Omental fat pad (tissue), 4 donors: Measurements from ENCODE around the gene TOGARAM1. TPM values are rescaled to one million over a fixed set of nuclear protein-coding genes. Genes with fewer than 3 reads are reported as not detected.

Source experiments
- ATAC-seq: fragments of 150-250 bp; one replicate; pipeline ENCODE4 v1.9.1; 2016; ENCODE audit warnings: mild to moderate bottlenecking, moderate library complexity; ENCODE audit not compliant: low FRiP score
- DNase-seq: peaks from one replicate; pipeline ENCODE4 v3.0.0-alpha.2; 2019; ENCODE audit warnings: low spot score
- CTCF ChIP-seq, 3 donors: fragments of 450-650 bp; IDR thresholded peaks; one replicate each; pipeline ENCODE4 v1.5.1; 2016 to 2017; ENCODE audit warnings: antibody characterized with exemption in 3 of 3, mild to moderate bottlenecking in 3 of 3, moderate library complexity in 2 of 3
- total RNA-seq, 4 donors: library from RNA; depleted of rRNA; stranded (reverse); fragments of >200 nt; gene quantifications; one replicate each; pipeline ENCODE4 v1.1.0, GENCODE V29; 2016

The TOGARAM1 gene
- total RNA-seq, 4 donors from 2014 or later = 12.2 to 25.3 (median 19.3) TPM

DNA sequence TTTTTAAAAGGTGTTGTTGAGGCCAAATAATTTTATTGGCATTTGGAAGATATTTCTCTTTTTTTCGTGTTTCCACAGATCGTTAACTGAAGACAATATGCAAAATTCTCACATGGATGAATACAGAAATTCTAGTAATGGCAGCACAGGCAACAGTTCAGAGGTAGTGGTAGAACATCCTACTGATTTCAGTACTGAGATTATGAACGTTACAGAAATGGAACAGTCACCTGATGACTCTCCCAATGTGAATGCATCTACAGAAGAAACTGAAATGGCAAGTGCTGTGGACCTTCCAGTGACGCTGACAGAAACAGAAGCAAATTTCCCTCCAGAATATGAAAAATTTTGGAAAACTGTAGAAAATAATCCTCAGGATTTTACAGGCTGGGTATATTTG is 133.2 kb downstream of the TOGARAM1 start:
- DNase-seq = no peak
- TF ChIP-seq CTCF (IDR thresholded peaks at IDR 0.05) = no peak
- no peak for ATAC-seq

GRCh38 chr14:45096218-45096617 is 134.2 kb downstream of the TOGARAM1 start:
- TF ChIP-seq CTCF (IDR thresholded peaks at IDR 0.05) = no peak
- ATAC-seq = no peak
- no peak for DNase-seq

- DNase-seq = no peak
- TF ChIP-seq CTCF (IDR thresholded peaks at IDR 0.05) = no peak
- ATAC-seq = no peak
These were observed 141.8 kb downstream of the TOGARAM1 start for GRCh38 chr14:45103806-45104205.

GRCh38 chr14:45104561-45104960 is 142.6 kb downstream of the TOGARAM1 start:
- DNase-seq (no peak), ATAC-seq (no peak)
- no peak for TF ChIP-seq CTCF (IDR thresholded peaks at IDR 0.05)

- DNase-seq (no peak), ATAC-seq (no peak)
- TF ChIP-seq CTCF (IDR thresholded peaks at IDR 0.05) = no peak
These were observed 151.1 kb downstream of the TOGARAM1 start for GRCh38 chr14:45112896-45113781.

DNA sequence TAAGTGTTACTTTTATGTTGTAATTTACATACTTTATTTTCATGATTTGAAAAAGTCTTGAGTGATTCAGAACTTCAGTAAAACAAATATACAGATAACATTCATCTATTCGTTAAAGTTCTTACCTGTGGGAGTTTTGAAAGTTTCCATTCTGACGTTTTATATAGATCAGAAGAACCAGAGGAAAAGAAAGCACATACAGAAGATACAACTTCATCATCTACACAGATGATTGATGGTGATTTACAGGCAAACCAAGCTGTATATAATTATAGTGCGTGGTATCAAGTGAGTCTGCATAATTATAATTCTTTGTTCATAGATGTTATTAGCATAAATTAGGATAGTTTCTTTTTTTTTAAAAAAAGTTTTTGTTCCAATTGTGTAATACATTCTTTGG is 152.3 kb downstream of the TOGARAM1 start:
- no peak for DNase-seq

More for the DNA sequence above, 152.3 kb downstream of the TOGARAM1 start:
- ATAC-seq = no peak
- TF ChIP-seq CTCF (IDR thresholded peaks at IDR 0.05) = no peak
